ENCODE measurements around the gene SLC6A1.

DNA sequence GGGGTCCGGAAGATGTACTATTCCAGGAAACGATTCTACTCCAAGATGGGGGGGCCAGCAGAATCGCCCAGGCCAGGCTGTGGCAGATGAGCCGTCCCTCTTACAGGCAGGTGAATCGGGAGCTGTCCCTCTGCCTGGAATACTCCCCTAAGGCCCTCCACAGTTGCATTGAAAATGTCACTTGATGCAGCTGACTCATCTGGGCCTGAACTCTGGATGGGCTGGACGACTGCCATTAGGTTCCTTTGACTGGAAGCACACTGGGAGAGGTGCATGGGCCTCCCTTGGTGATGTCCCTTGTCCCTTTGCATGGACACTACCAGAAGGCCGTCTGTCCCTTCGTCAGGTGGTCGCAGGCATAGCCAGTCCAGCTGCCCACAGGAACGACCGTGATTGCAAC lies 92.1 kb downstream of the SLC6A1 start:
- TF ChIP-seq, protein P1, sequence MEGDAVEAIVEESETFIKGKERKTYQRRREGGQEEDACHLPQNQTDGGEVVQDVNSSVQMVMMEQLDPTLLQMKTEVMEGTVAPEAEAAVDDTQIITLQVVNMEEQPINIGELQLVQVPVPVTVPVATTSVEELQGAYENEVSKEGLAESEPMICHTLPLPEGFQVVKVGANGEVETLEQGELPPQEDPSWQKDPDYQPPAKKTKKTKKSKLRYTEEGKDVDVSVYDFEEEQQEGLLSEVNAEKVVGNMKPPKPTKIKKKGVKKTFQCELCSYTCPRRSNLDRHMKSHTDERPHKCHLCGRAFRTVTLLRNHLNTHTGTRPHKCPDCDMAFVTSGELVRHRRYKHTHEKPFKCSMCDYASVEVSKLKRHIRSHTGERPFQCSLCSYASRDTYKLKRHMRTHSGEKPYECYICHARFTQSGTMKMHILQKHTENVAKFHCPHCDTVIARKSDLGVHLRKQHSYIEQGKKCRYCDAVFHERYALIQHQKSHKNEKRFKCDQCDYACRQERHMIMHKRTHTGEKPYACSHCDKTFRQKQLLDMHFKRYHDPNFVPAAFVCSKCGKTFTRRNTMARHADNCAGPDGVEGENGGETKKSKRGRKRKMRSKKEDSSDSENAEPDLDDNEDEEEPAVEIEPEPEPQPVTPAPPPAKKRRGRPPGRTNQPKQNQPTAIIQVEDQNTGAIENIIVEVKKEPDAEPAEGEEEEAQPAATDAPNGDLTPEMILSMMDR (IDR thresholded peaks at IDR 0.05), result no peak
- TF ChIP-seq POLR2AphosphoS5 (IDR thresholded peaks at IDR 0.05; ENCODE audit: low read depth, low read length), result no peak
- TF ChIP-seq MXI1 (IDR thresholded peaks at IDR 0.05; ENCODE audit: low read depth, low read length), result no peak
- TF ChIP-seq, protein P2, sequence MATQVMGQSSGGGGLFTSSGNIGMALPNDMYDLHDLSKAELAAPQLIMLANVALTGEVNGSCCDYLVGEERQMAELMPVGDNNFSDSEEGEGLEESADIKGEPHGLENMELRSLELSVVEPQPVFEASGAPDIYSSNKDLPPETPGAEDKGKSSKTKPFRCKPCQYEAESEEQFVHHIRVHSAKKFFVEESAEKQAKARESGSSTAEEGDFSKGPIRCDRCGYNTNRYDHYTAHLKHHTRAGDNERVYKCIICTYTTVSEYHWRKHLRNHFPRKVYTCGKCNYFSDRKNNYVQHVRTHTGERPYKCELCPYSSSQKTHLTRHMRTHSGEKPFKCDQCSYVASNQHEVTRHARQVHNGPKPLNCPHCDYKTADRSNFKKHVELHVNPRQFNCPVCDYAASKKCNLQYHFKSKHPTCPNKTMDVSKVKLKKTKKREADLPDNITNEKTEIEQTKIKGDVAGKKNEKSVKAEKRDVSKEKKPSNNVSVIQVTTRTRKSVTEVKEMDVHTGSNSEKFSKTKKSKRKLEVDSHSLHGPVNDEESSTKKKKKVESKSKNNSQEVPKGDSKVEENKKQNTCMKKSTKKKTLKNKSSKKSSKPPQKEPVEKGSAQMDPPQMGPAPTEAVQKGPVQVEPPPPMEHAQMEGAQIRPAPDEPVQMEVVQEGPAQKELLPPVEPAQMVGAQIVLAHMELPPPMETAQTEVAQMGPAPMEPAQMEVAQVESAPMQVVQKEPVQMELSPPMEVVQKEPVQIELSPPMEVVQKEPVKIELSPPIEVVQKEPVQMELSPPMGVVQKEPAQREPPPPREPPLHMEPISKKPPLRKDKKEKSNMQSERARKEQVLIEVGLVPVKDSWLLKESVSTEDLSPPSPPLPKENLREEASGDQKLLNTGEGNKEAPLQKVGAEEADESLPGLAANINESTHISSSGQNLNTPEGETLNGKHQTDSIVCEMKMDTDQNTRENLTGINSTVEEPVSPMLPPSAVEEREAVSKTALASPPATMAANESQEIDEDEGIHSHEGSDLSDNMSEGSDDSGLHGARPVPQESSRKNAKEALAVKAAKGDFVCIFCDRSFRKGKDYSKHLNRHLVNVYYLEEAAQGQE (IDR thresholded peaks at IDR 0.05; ENCODE audit: low read depth, low read length), result no peak
- TF ChIP-seq RAD21 (IDR thresholded peaks at IDR 0.05; ENCODE audit: low read length), result no peak
- TF ChIP-seq, protein P3, sequence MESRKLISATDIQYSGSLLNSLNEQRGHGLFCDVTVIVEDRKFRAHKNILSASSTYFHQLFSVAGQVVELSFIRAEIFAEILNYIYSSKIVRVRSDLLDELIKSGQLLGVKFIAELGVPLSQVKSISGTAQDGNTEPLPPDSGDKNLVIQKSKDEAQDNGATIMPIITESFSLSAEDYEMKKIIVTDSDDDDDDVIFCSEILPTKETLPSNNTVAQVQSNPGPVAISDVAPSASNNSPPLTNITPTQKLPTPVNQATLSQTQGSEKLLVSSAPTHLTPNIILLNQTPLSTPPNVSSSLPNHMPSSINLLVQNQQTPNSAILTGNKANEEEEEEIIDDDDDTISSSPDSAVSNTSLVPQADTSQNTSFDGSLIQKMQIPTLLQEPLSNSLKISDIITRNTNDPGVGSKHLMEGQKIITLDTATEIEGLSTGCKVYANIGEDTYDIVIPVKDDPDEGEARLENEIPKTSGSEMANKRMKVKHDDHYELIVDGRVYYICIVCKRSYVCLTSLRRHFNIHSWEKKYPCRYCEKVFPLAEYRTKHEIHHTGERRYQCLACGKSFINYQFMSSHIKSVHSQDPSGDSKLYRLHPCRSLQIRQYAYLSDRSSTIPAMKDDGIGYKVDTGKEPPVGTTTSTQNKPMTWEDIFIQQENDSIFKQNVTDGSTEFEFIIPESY (IDR thresholded peaks at IDR 0.05; ENCODE audit: borderline replicate concordance, low read depth), result no peak
- TF ChIP-seq GABPA (IDR thresholded peaks at IDR 0.05; ENCODE audit: low read depth), result no peak
- no peak for TF ChIP-seq TAF1 (IDR thresholded peaks at IDR 0.05; ENCODE audit: borderline replicate concordance, low read depth, low read length)
